T-helper 17 cell (primary cell): ENCODE data around the gene PES1. TPM values are rescaled to one million over a fixed set of nuclear protein-coding genes. Genes with fewer than 3 reads are reported as not detected.

Experiments used
- ATAC-seq: fragments of 150-1000 bp; cut with Tn5 transposase; 2 replicates; pipeline ENCODE4 v1.10.0; 2021; ENCODE audit warnings: mild to moderate bottlenecking, moderate library complexity
- DNase-seq, 3 donors: peaks; one replicate each; pipeline versions ENCODE4 v3.0.0 to v3.0.0-alpha.2; 2020 to 2021
- H3K9me3 ChIP-seq: one replicate; pipeline ENCODE4 v1.7.0; 2013; ENCODE audit warnings: low read length, mild to moderate bottlenecking; ENCODE audit not compliant: control insufficient read depth, poor library complexity, severe bottlenecking
- H3K27ac Mint-ChIP-seq: one replicate; pipeline ENCODE4 v1.8.0; 2022; ENCODE audit warnings: mild to moderate bottlenecking, moderate library complexity, mixed read lengths
- H3K27me3 Mint-ChIP-seq: one replicate; pipeline ENCODE4 v1.8.0; 2022; ENCODE audit warnings: mixed read lengths
- H3K36me3 Mint-ChIP-seq: one replicate; pipeline ENCODE4 v1.8.0; 2022; ENCODE audit warnings: low read depth, mixed read lengths
- H3K4me1 Mint-ChIP-seq: one replicate; pipeline ENCODE4 v1.8.0; 2022; ENCODE audit warnings: mild to moderate bottlenecking, mixed read lengths
- H3K4me3 Mint-ChIP-seq: one replicate; pipeline ENCODE4 v1.8.0; 2022; ENCODE audit warnings: mild to moderate bottlenecking, moderate library complexity, mixed read lengths
- total RNA-seq, 4 donors: library from RNA in 2 of 4; stranded (reverse) in 2 of 4; gene quantifications; one replicate each; pipeline ENCODE4 v1.2.3 and lab custom pipeline; 2022 to 2026

PES1 gene
- total RNA-seq, 2 donors from 2014 or later, result 35.9 to 37.8 TPM

DNA sequence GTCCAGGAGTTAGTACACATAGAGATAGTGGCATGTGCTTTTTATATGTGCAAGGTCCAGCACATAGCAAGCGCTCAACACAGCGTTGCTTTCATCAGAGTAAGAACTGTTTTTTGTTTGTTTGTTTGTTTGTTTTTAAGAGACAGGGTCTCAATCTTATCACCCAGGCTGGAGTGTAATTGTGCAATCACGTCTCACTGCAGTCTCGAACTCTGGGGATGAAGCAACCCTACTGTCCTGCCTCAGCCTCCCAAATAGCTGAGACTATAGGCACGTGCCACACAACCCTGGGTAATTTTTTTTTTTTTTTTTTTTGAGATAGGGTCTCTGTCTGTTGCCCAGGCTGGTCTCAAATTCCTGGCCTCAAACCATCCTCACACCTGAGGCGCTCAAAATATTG lies 26.1 kb upstream of the PES1 start:
- DNase-seq, result no peak
- H3K9me3 ChIP-seq, result no peaks in the 10 kb centered on the region
- H3K4me3 Mint-ChIP-seq, result no peak overlapping the region
- peaks cover 6% of the 10 kb centered on the region for H3K4me1 Mint-ChIP-seq
- ATAC-seq, result no peak
- peaks cover 19% of the 10 kb centered on the region for H3K27me3 Mint-ChIP-seq
- peaks cover 6% of the 10 kb centered on the region for H3K36me3 Mint-ChIP-seq
- H3K27ac Mint-ChIP-seq, result no peak overlapping the region

DNA sequence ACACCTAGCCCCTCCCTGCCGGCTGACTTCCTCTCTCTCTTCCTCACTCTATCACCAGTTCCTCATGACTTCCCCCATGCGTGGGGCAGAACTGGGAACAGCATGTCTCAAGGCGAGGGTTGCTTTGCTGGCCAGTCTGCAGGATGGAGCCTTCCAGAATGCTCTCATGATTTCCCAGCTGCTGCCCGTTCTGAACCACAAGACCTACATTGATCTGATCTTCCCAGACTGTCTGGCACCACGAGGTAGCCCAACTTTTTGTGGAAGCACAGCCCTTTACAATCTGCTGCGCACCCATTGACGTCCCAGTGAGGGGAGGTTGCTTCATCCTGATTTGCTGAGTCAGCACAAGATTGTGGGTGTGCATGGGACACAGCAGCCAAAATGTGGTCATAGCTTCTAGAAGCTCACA lies 23.8 kb upstream of the PES1 start:
- no peak overlapping the region for H3K27ac Mint-ChIP-seq
- DNase-seq (no peak), ATAC-seq (no peak)
- H3K27me3 Mint-ChIP-seq, result peaks cover 20% of the 10 kb centered on the region
- no peak overlapping the region for H3K4me3 Mint-ChIP-seq
- H3K36me3 Mint-ChIP-seq, result peaks cover 6% of the 10 kb centered on the region
- peaks cover 5% of the 10 kb centered on the region for H3K4me1 Mint-ChIP-seq
- no peaks in the 10 kb centered on the region for H3K9me3 ChIP-seq

DNA sequence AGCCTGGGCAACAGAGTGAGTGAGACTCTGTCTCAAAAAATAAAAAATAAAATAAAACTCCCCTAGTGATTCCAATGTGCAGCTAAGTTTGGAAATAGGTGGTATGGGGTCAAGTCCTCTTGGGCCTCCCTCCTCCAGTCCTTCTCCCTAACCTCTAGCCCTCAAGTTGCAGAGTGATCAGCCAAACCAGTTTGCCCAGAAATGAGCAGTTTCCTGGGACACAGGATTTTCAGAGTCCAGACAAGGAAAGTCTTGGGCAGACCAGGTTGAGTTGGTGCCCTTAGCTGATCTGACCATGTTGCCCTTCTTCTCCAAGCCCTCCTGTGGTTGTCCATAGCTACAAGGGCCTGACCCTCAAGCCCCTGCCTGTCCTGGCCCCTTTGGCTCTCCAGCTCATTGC lies 23.2 kb upstream of the PES1 start:
- Mint-ChIP-seq H3K36me3 (peaks cover 6% of the 10 kb centered on the region), H3K27ac (no peak overlapping the region), H3K27me3 (peaks cover 20% of the 10 kb centered on the region), H3K4me1 (peaks cover 5% of the 10 kb centered on the region), H3K4me3 (no peak overlapping the region)
- no peak for DNase-seq
- ATAC-seq, result no peak
- H3K9me3 ChIP-seq, result no peaks in the 10 kb centered on the region

DNA sequence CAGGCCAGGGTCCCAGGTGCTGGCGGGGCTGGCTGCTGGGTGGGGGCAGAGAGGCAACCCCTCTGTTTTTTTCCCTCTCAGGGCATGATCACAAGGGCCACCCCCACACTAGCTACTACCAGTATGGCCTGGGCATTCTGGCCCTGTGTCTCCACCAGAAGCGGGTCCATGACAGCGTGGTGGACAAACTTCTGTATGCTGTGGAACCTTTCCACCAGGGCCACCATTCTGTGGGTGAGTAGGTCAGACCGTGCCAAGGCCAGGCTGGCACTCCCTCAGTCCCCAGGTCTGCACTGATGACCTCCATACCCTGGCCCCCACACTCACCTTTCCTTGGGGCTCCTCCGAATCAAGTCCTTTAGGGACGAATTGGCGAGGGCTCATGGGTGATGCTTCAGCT lies 22.6 kb upstream of the PES1 start:
- DNase-seq (no peak), ATAC-seq (no peak)
- Mint-ChIP-seq H3K36me3 (peaks cover 6% of the 10 kb centered on the region), H3K4me3 (no peak overlapping the region), H3K27ac (no peak overlapping the region), H3K4me1 (peaks cover 7% of the 10 kb centered on the region), H3K27me3 (peaks cover 20% of the 10 kb centered on the region)
- no peaks in the 10 kb centered on the region for H3K9me3 ChIP-seq

DNA sequence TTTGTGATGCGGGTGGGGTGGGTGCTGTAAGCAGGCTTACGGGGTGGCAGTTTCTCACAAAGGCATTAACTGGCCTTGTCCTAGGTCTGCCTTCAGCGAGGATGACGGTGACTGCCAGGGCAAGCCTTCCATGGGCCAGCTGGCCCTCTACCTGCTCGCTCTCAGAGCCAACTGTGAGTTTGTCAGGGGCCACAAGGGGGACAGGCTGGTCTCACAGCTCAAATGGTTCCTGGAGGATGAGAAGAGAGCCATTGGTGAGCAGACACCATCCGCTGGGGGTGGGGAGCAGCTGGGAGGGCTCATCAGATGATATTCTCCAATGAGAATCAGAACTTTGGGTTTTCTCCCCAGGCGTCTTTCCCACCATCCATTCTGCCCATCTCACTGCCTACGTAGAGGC lies 21.1 kb upstream of the PES1 start:
- peaks cover 8% of the 10 kb centered on the region for H3K4me1 Mint-ChIP-seq
- peaks cover 6% of the 10 kb centered on the region for H3K36me3 Mint-ChIP-seq
- H3K27me3 Mint-ChIP-seq, result peaks cover 20% of the 10 kb centered on the region
- H3K9me3 ChIP-seq, result no peaks in the 10 kb centered on the region
- DNase-seq (no peak), ATAC-seq (no peak)
- no peak overlapping the region for H3K27ac Mint-ChIP-seq
- no peak overlapping the region for H3K4me3 Mint-ChIP-seq

DNA sequence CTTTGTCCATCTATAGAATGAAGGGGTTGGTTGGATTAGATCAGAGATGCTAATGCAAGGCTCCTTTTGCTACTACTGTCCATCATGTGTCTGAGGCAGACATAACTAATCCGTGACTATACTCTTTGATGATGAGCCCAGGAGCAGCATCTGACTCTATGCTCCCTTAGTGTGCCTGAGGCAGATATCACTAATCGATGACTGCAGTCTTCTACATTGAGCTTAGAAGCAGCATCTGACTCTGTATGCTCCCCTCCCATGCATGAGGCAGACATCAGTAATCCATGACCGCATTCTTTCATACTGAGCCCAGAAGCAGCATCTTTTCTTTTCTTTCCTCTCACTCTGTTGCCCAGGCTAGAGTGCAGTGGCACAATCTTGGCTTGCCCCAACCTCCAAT lies 19.5 kb upstream of the PES1 start:
- ATAC-seq (no peak), DNase-seq (no peak)
- H3K4me1 Mint-ChIP-seq, result peaks cover 16% of the 10 kb centered on the region
- no peaks in the 10 kb centered on the region for H3K9me3 ChIP-seq
- no peak overlapping the region for H3K27ac Mint-ChIP-seq
- H3K36me3 Mint-ChIP-seq, result peaks cover 3% of the 10 kb centered on the region
- no peak overlapping the region for H3K4me3 Mint-ChIP-seq
- H3K27me3 Mint-ChIP-seq, result peaks cover 12% of the 10 kb centered on the region

DNA sequence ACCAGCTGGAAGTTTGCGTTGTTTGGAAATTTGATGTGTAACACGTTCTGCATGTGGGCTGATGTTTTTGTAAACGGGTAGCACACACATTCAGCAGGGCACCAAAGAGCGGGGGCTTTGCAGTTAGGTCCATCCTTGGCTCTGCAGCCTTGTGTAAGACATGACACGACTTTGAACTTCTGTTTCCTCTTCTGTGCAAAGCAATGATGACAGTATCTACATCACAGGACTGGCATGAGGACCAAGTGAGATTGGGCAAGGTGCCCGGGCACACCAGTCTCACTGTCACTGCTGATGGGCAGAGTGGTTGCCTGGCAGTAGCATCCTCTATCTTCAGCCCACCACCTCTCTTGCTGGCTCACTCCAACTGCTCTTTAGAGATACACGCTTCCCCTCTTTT lies 18.6 kb upstream of the PES1 start:
- no peak overlapping the region for H3K27ac Mint-ChIP-seq
- peaks cover 3% of the 10 kb centered on the region for H3K36me3 Mint-ChIP-seq
- peaks cover 12% of the 10 kb centered on the region for H3K27me3 Mint-ChIP-seq
- ATAC-seq (no peak), DNase-seq (no peak)
- no peaks in the 10 kb centered on the region for H3K9me3 ChIP-seq
- peaks cover 15% of the 10 kb centered on the region for H3K4me1 Mint-ChIP-seq
- H3K4me3 Mint-ChIP-seq, result no peak overlapping the region

DNA sequence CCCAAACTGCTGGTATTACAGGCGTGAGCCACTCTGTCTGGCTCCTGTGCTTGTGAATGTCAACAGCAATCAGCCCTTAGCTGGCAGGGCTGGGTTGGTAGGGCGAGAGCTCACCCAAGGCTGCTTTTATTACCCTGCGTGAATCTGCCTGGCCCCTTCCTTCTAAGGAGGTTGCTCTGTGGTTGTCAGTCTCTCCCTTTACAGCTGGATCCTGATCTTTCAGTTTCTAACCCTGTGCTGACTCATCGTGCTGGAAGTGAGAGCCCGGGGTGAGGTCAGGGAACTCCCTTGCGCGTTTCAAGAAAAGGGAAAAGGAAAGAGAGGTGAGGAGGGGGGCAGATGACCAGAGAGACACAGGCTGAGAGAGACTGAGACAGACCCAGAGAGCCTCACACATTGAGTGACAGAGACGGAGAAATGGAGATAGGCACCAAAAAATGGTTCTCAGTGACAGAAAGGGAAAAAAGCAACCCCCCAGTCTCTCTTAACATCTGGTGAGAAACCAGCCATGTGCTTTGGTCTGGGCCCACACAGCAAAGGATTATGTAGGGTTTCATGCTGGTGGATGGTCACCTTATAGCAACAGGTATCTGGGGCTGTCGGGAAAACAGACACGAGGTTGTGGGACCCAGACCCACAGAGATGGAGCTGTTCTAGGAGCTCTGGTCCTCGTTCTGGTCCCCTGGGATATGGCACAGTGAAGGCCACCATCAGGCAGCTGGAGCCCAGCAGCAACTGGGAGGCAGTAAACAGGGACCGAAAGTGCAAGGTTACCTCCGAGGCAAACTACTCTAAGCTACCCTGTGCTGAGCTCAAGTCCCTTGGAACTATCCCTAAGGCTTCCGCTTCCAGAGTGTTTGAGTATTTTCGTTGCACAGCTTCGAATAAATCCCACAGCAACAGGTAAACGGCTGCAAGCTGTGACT lies 17.8 kb upstream of the PES1 start:
- DNase-seq, result no peak
- no peaks in the 10 kb centered on the region for H3K9me3 ChIP-seq
- H3K4me1 Mint-ChIP-seq, result peaks cover 15% of the 10 kb centered on the region
- no peak overlapping the region for H3K4me3 Mint-ChIP-seq
- peaks cover 12% of the 10 kb centered on the region for H3K27me3 Mint-ChIP-seq
- H3K36me3 Mint-ChIP-seq, result peaks cover 3% of the 10 kb centered on the region
- H3K27ac Mint-ChIP-seq, result peak overlapping the region; percentile 53
- peak; percentile 38 for ATAC-seq

DNA sequence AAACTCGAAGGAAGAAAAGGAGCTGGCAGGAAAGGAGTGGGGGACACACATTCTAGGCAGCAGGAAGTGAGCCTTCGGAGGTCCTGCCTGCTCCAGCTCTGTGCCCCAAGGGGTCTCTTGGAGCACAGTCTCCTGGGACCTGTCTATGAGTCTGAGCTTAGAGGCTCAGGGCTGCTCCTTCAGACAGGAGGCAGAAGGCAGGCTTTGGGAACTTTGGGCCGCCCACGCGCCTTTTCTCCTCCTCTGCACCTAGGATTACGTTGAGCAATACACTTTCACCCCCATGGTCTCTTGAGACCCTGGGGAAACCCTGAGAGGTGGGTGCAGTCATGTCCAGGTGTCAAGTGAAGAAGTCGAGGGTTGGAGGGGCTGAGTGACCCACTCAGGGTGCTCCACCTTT lies 16.2 kb upstream of the PES1 start:
- H3K4me3 Mint-ChIP-seq, result no peak overlapping the region

DNA sequence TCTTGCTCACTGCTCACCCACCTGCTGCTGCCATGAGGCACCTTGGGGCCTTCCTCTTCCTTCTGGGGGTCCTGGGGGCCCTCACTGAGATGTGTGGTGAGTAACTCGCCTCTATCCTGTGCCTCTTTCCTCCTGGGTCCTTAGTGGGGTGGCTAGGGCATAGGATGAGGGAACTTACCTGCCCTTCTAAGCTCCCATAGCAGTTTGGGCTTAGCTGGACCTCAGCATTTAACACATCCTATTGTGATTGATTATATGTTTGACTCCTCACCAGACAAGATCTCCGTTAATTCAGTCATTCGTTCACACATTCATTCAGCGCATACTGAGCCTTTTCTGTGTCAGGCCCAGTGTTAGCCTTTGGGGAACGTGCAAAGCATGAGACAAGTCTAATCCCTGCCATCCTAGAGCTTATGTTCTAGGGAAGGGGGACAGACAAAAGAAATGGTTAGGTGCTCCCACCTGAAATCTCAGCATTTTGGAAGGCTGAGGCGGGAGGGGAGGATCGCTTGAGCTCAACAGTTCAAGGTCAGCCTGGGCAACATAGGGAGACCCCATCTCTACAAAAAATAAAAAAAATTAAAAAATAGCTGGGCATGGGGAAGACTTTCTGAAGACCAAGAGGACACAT lies 15.7 kb upstream of the PES1 start:
- peak overlapping the region; percentile 90 for H3K4me3 Mint-ChIP-seq
- H3K27me3 Mint-ChIP-seq, result peaks cover 6% of the 10 kb centered on the region
- no peak for ATAC-seq
- H3K4me1 Mint-ChIP-seq, result peaks cover 13% of the 10 kb centered on the region
- peak overlapping the region; percentile 68 for H3K27ac Mint-ChIP-seq
- no peak for DNase-seq
- H3K36me3 Mint-ChIP-seq, result no peaks in the 10 kb centered on the region
- no peaks in the 10 kb centered on the region for H3K9me3 ChIP-seq

More for the DNA sequence above, 16.2 kb upstream of the PES1 start:
- peaks cover 6% of the 10 kb centered on the region for H3K27me3 Mint-ChIP-seq
- no peaks in the 10 kb centered on the region for H3K36me3 Mint-ChIP-seq
- H3K27ac Mint-ChIP-seq, result peak overlapping the region; percentile 68
- no peak for DNase-seq
- ATAC-seq, result no peak
- no peaks in the 10 kb centered on the region for H3K9me3 ChIP-seq
- peaks cover 13% of the 10 kb centered on the region for H3K4me1 Mint-ChIP-seq

DNA sequence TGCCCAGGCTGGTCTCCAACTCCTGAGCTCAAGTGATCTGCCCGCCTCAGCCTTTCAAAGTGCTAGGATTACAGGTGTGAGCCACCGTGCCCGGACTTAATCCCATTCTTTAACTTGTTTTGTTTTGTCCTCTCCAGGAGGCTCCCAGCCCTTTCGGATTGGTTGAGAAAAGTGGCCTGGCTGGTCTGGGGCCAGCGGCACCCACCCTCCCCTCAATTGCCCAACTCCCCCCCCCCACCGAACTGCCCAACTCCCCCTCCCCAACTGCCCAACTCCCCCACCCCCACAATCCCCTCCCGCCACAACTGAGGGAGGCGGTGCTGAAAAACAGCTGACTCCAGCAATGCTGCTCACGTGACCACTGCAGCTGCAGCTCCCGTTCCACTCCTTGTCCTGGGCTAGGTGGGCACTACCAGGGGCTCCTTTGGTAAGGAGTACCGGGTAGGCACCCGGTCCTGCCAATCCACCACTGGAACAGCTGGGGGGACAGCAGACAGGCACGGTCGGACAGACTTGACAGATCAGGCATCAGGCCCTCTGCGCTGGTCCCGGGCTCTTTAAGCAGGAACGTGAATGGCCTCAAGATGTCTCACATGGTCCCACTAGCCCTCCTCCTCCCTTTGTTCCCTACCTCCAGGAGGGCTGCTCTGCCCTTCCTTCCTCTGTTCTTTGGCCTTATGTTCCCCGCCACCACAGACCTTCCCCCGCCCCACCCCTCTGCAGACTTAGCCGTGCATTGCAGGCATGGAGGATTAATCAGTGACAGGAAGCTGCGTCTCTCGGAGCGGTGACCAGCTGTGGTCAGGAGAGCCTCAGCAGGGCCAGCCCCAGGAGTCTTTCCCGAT lies 15.0 kb upstream of the PES1 start, which contains the start of gene TCN2:
TCN2 (plus strand) TSS at position 720 of the 845 bp plus-strand sequence. CDS start 158 bp downstream, outside the sequence.
- no peak for DNase-seq
- H3K27me3 Mint-ChIP-seq, result peaks cover 6% of the 10 kb centered on the region
- peak within 1 kb of the TSS; percentile 68 for H3K27ac Mint-ChIP-seq
- peaks cover 15% of the 10 kb centered on the region for H3K4me1 Mint-ChIP-seq
- H3K36me3 Mint-ChIP-seq, result no peaks in the 10 kb centered on the region
- ATAC-seq, result peak; percentile 65
- no peaks in the 10 kb centered on the region for H3K9me3 ChIP-seq
- H3K4me3 Mint-ChIP-seq, result peak within 1 kb of the TSS; percentile 90

DNA sequence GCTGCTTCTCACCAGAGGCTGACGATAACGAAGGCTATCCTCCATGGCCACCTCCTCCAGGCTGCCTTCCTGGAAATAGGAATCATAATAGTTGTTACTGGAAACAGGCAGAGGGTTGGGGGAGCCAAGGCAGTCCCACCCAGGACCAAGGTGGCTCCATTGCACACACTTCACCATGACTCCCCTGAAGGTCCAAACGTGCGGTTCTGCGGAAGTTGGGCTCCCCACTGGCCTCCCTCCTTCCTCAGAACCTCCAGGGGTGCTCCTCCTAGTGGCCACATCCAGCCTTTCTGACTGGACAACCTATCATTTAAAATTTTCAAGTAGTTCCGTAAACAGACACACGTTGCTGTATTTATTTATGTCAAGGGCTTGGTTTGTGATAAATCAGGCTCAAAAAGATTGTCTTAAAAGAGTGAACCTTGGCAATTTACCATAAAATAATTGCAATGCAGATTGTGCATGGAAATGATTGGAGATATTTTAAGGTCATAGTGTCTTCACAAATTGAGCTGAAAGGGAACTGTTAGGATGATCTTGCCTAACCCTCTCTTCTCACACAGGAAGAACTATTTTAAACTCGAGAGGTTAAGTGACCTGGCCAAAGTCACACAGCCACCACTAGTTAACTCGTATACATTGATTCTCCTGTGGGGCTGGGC lies 13.9 kb upstream of the PES1 start:
- H3K4me3 Mint-ChIP-seq, result peak overlapping the region; percentile 19

More for the DNA sequence above, 13.9 kb upstream of the PES1 start:
- H3K36me3 Mint-ChIP-seq, result no peaks in the 10 kb centered on the region
- no peaks in the 10 kb centered on the region for H3K9me3 ChIP-seq
- ATAC-seq (peak; percentile 53), DNase-seq (peak in 1 of 3 donors; percentile 22)
- no peaks in the 10 kb centered on the region for H3K27me3 Mint-ChIP-seq
- peak overlapping the region; percentile 47 for H3K27ac Mint-ChIP-seq
- H3K4me1 Mint-ChIP-seq, result peaks cover 15% of the 10 kb centered on the region
